Fibroblast of upper back skin (primary cell): ENCODE results near the gene OXA1L.
"Not testable (repeated sequence)": the region's sequence is repeated elsewhere in the genome, so short reads cannot be mapped to it uniquely, and the experiment has no call there.

ENCODE experiments used
- DNase-seq: peaks from one replicate; pipeline ENCODE4 v3.0.0-alpha.2; 2013

OXA1L gene

DNA sequence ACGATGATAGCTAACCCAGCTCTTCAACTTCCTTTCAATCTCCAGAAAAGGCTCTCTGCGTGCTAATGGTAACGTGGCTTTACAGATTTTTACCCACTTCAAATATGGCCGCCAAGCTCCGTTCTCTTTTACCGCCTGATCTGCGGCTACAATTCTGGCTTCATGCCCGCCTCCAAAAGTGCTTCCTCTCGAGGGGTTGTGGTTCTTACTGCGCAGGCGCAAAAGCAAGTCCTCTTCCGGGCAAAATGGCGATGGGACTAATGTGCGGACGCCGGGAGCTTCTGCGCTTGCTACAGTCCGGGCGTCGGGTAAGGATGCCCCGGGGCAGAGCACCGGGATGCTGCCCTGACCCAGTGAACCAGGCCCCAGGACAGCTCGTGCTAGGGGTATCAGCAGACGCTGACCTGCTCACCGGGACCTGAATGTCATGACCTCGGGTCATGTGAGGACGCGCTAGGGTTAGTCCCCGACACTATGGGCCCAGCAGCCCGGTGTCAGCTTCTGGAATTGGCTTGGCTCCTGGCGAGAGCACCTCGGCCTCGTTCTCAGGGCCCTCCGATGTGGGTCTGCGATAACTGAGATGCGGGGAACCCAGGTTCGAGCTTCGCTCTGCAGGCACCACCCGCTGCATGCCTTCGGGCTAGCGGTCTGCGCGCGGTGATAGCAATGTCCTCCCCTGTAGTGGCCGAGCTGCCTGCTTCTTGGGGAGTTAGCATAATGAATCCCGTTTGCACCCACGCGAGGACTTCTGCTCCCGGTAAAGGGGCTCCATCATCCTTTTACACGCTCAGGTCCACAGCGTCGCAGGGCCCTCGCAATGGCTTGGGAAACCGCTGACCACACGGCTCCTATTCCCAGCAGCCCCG, at the start of gene OXA1L:
OXA1L (plus strand) TSS at position 232 of the 866 bp plus-strand sequence; CDS start at position 246, 14 bp downstream.
- peak; percentile 99 for DNase-seq

- DNase-seq: no peak
Measured at GRCh38 chr14:22718091-22718490, 48.4 kb upstream of the OXA1L start.

DNA sequence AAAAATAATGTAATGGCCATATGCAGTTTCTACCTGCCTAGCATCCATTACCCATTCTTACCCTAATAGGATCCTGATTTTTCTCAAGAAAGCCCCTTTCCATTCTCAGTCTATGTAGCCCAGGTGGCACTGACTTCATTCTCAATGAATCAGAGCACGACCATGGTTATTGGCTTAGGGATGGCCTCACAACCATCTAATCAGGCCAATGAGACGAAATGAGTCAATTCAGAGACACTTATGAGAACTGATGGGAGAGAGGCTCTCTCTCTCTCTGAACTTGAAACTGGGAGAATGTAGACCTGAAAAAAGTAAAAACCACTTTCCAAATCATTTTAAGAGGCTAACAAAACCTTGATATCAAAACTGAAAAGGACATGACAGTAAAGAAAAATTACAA, 45.3 kb upstream of the OXA1L start:
- no peak for DNase-seq

DNA sequence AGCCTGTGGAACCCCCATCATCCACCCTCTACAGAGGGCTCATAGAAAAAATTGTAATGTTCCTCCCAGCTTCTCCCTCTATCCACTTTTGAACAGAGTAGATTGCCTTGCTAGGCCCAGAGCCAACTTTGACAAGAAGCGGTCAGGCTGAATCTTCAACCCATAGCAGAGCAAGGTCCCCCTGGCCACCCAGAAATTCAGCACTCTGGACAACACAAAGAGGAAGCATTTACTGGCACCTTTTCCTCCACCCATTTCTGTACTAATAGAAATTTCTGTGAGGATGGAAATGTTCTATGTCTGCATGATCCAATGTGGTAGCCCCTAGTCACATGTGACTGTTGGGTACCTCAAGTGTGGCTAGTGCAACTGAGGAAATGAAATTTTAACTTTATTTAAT, 42.7 kb upstream of the OXA1L start:
- DNase-seq: no peak

DNA sequence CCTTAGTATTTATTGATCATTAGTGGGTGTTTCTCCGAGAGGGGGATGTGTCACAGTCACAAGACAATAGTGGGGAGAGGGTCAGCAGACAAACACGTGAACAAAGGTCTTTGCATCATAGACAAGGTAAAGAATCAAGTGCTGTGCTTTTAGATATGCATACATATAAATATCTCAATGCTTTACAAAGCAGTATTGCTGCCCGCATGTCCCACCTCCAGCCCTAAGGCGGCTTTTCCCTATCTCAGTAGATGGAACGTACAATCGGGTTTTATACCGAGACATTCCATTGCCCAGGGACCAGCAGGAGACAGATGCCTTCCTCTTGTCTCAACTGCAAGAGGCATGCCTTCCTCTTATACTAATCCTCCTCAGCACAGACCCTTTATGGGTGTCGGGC, 41.6 kb upstream of the OXA1L start:
- not testable (repeated sequence) for DNase-seq

GRCh38 chr14:22725374-22725773, 41.1 kb upstream of the OXA1L start:
- DNase-seq: not testable (repeated sequence)

DNA sequence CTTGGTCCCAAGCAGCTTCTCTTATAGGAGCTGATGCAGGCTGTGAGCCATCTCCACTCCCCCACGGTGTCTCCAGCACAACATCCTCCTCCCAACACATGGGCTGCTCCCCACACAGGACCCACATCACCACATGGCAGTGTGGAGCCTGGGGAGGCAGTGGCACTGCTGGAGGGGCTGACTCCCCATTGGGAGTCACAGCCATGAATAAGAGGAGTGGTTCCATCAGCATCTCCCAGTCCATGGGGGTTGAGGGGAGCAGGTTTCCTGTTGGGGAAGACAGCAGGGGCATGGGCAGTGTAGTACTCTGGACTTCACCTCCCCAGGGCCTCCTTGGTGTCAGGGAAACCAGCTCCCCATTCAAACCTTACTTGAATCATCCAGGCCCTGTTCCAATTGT, 40.5 kb upstream of the OXA1L start:
- DNase-seq: no peak

DNA sequence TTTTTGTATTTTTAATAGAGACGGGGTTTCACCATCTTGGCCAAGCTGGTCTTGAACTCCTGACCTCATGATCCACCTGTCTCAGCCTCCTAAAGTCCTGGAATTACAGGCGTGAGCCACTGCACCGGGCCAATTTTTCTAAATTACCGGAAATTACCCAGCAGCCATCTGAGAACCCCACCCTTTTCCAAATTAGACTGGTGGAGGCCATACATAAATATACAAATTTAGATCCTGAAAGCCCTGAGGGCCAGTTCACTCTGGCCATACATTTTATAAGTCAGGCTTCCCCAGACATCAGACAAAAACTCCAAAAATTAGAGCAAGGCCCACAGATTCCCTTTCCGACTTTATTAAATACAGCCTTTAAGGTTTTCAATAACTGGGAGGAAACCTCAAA, 34.4 kb upstream of the OXA1L start:
- not testable (repeated sequence) for DNase-seq

- DNase-seq: peak; percentile 4
Measured at GRCh38 chr14:22733829-22734228, 32.7 kb upstream of the OXA1L start.

DNA sequence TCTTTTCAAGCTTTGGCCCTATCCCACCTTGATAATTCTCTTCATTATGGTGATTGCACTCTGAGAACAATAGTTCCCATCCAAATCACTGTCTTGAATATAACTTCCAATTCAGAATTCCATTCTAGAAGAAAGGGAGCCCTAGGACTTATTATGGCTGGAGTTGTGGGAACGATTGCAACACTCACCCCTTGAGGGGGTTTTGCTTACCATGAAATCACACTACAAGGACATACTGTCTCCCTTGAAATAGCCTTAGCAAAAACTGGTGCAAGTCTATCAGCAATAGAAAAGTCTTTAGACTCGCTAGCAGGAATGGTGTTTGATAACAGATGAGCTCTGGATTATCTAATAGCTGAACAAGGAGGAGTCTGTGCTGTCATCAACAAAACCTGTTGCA, 31.4 kb upstream of the OXA1L start:
- DNase-seq: no peak

- DNase-seq: not testable (repeated sequence)
Measured at GRCh38 chr14:22736384-22736783, 30.1 kb upstream of the OXA1L start.

GRCh38 chr14:22737052-22737451, 29.4 kb upstream of the OXA1L start:
- DNase-seq: no peak

DNA sequence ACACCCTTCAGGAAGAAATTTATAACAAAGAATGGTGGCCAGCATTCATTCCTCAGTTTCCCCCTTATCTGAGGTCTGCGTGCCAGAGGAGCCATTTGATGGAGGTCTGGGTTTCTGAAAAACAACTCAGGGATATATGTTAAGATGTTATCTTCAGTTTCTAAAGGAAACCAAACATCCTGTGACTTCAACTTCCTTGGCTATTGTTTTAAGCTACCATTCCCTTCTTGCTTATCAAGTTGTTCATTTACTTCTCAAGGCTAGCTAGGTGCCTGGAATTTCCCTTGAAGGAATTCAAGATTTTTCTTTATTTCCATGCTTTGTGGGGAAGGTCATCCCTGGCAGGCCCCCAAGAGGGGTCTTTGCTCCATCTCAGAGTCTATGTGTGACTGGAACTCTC, 27.1 kb upstream of the OXA1L start:
- DNase-seq: no peak

DNA sequence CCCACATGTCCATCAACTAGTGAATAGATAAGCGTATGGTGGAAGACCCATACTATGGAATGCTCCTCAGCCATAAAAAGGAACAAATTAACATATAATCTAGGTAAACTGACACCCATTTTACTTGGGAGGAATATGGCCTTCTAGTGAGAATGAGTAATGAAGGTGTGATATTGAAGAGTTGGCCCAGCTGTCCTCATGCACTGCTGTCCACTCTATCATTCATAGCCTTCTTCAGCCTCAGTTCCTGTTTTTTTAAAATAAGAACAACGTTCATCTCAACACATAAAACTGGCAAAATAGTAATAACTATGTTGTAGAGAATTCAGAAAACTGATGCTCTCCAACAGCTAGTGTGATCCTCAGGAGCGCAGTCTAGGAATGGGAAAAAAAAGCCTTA, 26.5 kb upstream of the OXA1L start:
- DNase-seq: no peak

DNA sequence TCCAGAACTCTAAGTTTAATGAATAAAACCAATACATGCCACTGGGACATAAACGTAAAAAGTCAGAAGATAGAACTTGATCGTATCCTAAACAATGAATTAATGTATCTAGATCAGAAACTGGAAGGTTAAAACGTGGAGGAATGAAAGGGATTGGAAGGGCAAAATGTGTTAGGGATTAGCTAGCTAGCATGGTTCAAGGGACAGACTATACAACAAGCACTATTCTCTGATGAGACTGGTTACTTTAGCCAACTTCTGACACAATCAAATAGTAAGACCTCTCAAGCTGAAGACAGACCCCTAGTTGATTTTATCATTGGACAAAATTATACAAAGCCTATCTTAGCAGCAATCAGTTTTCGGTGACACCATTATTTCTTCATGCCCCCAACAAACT, 18.7 kb upstream of the OXA1L start:
- no peak for DNase-seq

DNA sequence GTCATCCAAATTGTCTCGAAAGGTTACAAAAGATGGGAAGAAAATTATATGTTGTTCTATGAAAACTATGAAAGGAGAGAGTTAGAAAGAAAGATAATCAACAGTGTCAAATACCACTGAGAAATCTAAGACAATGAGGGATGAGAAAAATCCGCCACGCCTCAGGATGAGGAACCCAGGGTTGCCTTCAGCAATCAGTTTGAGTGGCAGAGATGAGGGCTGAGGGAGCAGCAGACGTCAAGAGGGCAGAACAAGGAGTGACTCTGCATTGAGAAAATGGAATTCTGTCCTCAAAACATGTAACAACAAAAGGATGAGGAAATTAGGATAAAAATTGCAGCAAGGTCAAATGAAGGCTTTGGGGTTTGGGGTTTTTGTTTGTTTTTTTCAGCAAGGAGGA, 18.3 kb upstream of the OXA1L start:
- DNase-seq: no peak

DNA sequence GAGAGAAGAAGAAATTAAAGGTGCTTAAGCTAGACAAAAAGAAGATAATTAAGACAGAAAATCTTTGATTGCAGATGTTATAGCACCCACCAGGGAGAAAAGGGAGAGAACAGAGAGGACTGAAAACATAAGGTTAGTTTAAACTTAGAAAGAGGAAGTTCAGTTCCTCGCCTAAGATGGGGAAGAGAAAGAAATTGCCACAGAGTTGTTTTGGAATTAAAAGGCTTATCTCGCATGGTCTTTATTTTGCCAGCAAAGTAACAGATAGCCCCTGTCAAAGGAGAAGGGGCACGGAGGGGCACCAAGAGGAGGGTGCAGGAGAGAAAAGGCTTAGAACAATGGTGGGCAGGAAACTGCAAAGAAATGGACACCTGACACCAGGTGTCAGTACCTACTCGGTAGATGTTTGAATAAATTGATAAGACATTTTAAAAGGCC, 17.8 kb upstream of the OXA1L start:
- no peak for DNase-seq

DNA sequence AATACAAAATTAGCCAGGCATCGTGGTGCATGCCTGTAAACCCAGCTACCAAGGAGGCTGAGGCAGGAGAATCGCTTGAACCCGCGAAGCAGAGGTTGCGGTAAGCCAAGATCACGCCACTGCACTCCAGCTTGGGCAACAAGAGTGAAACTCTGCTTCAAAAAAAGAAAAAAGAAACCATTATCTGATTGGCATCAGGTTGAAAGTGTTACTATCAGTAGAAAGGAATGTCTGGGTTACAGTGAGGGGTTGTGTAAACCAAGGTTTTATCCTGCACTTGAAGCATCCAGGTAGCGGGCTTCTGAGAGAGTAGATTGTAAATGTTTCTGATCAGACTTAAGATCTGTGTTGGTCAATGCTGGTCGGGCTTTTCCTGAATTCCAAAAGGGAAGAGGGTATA, 14.1 kb upstream of the OXA1L start:
- DNase-seq: no peak

GRCh38 chr14:22753586-22753985, 12.9 kb upstream of the OXA1L start:
- no peak for DNase-seq

GRCh38 chr14:22757972-22758650, 8.4 kb upstream of the OXA1L start:
- not testable (repeated sequence) for DNase-seq

DNA sequence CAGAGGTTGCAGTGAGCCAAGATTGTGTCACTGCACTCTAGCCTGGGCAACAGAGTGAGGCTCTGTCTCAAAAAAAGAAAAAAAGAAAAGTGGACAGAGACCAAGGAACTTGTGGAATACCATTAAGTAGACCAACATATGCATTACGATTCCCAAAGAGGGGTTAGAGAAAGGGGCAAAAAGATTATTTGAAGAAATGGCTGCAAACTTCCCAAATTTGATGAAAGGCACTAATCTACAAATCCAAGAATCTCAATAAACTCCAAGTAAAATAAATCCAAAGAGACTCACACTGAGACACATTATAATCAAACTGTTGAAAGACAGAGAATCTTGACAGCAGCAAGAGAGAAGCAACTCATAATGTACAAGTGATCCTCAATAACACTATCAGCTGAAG, 4.8 kb upstream of the OXA1L start:
- no peak for DNase-seq

DNA sequence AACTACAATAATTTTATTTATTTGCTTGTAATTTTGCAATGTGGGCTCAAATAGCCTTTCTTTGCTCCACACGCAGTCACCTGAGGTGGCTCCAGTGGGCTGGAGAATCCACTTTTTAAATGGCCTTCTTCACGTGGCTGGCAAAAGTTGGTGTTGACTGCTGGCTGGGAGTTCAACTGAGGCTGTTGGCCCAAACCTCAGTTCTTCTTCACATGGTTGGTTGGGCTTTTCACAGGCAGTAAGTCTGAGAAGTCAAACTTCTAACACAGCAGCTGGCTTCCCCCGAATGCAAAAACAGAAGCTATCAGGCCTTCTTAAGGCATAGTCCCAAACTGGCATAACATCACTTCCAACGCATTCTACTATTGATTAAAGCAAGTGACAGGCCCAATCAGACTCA, 2.1 kb upstream of the OXA1L start:
- no peak for DNase-seq

DNA sequence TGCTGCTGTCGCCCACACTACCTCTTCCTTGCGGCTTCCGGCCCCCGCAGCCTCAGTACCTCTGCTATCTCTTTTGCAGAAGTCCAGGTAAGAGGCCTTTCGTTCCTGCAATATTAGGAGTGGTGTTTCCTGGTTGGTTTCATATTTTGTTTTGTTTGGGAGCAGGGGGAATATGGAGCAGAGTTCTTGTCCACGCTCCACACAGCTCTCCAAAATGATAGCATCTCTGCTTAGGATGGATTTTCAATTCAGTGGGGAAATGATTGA, 768 bp downstream of the OXA1L start:
- DNase-seq: no peak

DNA sequence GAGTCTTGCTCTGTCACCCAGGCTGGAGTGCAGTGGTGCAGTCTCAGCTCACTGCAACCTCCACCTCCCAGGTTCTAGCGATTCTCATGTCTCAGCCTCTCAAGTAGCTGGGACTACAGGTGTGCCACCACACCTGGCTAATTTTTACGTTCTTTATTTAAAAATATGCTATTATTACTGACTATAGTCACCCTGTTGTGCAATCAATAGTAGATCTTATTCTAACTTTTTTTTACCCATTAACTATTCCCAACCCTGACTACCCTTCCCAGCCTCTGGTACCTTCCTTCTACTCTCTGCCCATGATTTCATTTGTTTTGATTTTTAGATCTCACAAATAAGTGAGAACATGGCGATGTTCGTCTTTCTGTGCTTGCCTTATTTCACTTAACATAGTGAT, 2.5 kb downstream of the OXA1L start:
- DNase-seq: no peak

DNA sequence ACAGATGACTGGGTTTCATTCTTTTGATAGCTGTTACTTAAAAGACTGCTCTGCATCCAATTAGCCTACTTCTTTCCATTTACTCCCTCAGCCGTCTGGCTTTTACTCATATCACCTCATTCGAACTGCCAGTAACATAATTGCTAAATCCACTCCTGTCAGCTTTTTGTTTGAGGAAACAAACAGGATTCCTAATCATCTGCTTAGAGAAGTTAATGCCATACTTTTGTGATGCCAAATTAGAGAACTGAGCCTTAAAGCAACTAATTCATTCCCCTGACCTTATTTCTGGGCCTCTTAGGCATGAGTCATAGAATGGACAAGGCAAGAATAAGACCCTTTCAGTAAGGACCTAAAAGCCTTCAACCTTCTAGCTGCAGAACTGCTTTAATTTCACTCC, 2.9 kb downstream of the OXA1L start:
- no peak for DNase-seq
